Endothelial cell of umbilical vein (primary cell): Measurements from ENCODE around the gene PKNOX2. TPM values are rescaled to one million over a fixed set of nuclear protein-coding genes. Genes with fewer than 3 reads are reported as not detected.

ENCODE experiments used
- BruUV-seq: library from RNA; stranded (reverse); fragments of 400-500 nt; replicated peaks from 2 replicates; lab custom pipeline; 2021; lab: Mats Ljungman, UMichigan
- CTCF ChIA-PET: fragments of 300-600, 350-600 bp; sonication (Branson Sonifier 250); formaldehyde crosslinking; loops from one replicate; lab custom pipeline; 2021; ENCODE audit warnings: antibody characterized with exemption, inconsistent platforms; lab: Charles Lee
- POLR2A ChIA-PET: fragments of 300-600, 350-600 bp; sonication (Branson Sonifier 250); formaldehyde crosslinking; loops from one replicate; lab custom pipeline; 2021; ENCODE audit warnings: antibody characterized with exemption, inconsistent platforms; lab: Charles Lee
- DNase-seq: peaks from one replicate; pipeline ENCODE4 v3.0.0-alpha.2; 2011; ENCODE audit warnings: low read depth, low spot score
- FAIRE-seq: peaks from 2 replicates; lab custom pipeline; 2011; peaks lifted over from hg19 to GRCh38; lab: Jason Lieb, UNC
- H2AFZ ChIP-seq: 2 replicates; pipeline ENCODE4 v1.6.0; 2012; ENCODE audit warnings: low read depth, low read length, control low read depth, inconsistent platforms
- H3K27ac ChIP-seq: 2 replicates; pipeline ENCODE4 v1.5.1; 2011; ENCODE audit warnings: low read depth, mild to moderate bottlenecking, control low read depth, low read length, moderate library complexity; ENCODE audit not compliant: insufficient read depth
- H3K27me3 ChIP-seq, 2 experiments: 2 replicates each; pipeline versions ENCODE4 v1.6.0 to v1.6.1; 2011; ENCODE audit warnings: low read length in 2 of 2, mixed read lengths in 1 of 2; ENCODE audit not compliant: control insufficient read depth in 2 of 2, insufficient read depth in 2 of 2
- H3K36me3 ChIP-seq, 2 experiments: 2 replicates in 1 of 2; 3 replicates in 1 of 2; pipeline ENCODE4 v1.5.1; 2011; ENCODE audit warnings: low read length in 2 of 2, mild to moderate bottlenecking in 1 of 2, moderate library complexity in 1 of 2; ENCODE audit not compliant: control insufficient read depth in 2 of 2, insufficient read depth in 2 of 2; ENCODE audit errors: extremely low read depth in 1 of 2
- H3K4me1 ChIP-seq: 3 replicates; pipeline ENCODE4 v1.5.1; 2011; ENCODE audit warnings: mild to moderate bottlenecking, low read length; ENCODE audit not compliant: control insufficient read depth, insufficient read depth; ENCODE audit errors: extremely low read depth
- H3K4me2 ChIP-seq: 2 replicates; pipeline ENCODE4 v1.6.1; 2011; ENCODE audit warnings: low read length, control low read depth, mixed read lengths; ENCODE audit not compliant: insufficient read depth
- H3K4me3 ChIP-seq, 3 experiments: fragments of 200-600 bp in 1 of 3; sonication (generic), shearing (Covaris generic) in 1 of 3; replicated peaks in 1 of 3; 2 replicates each; pipeline ENCODE4 v1.5.1; 2011 to 2016; ENCODE audit warnings: control low read depth in 3 of 3, low read length in 3 of 3, mild to moderate bottlenecking in 2 of 3, inconsistent platforms in 1 of 3, low read depth in 1 of 3, moderate library complexity in 1 of 3; ENCODE audit not compliant: insufficient read depth in 1 of 3
- H3K79me2 ChIP-seq: 2 replicates; pipeline ENCODE4 v1.6.0; 2012; ENCODE audit warnings: low read length, inconsistent platforms; ENCODE audit not compliant: control insufficient read depth, insufficient read depth
- H3K9ac ChIP-seq: replicated peaks from 2 replicates; pipeline ENCODE3; 2011; ENCODE audit warnings: low read length, control low read depth; ENCODE audit not compliant: insufficient read depth; ENCODE audit errors: extremely low read depth
- H3K9me1 ChIP-seq: replicated peaks from 3 replicates; pipeline ENCODE4 v1.6.0; 2011; ENCODE audit warnings: mild to moderate bottlenecking, low read length; ENCODE audit not compliant: control insufficient read depth, insufficient read depth; ENCODE audit errors: extremely low read depth
- H3K9me3 ChIP-seq: replicated peaks from 2 replicates; pipeline ENCODE4 v1.5.1; 2012; ENCODE audit warnings: low read length, inconsistent platforms; ENCODE audit not compliant: control insufficient read depth, insufficient read depth
- H4K20me1 ChIP-seq: replicated peaks from 2 replicates; pipeline ENCODE3; 2011; ENCODE audit warnings: mild to moderate bottlenecking, low read length; ENCODE audit not compliant: control insufficient read depth, insufficient read depth; ENCODE audit errors: extremely low read depth
- CTCF ChIP-seq, 2 donors: IDR thresholded peaks; 1 replicate in 1 of 2; 2 replicates in 1 of 2; pipeline ENCODE4 v1.5.1; 2011; ENCODE audit warnings: low read length in 2 of 2, mild to moderate bottlenecking in 2 of 2, moderate library complexity in 2 of 2, control low read depth in 1 of 2, inconsistent platforms in 1 of 2, low read depth in 1 of 2; ENCODE audit not compliant: insufficient read depth in 1 of 2; ENCODE audit errors: extremely low read depth in 1 of 2
- FOS ChIP-seq: IDR thresholded peaks from 2 replicates; pipeline ENCODE4 v1.6.1; 2011; ENCODE audit warnings: mild to moderate bottlenecking, low read length, moderate library complexity, borderline replicate concordance; ENCODE audit not compliant: insufficient read depth
- GATA2 ChIP-seq: IDR thresholded peaks from 2 replicates; pipeline ENCODE4 v1.7.0; 2011; ENCODE audit warnings: low read depth, mild to moderate bottlenecking, moderate library complexity, mixed read lengths, low read length; ENCODE audit not compliant: insufficient read length, insufficient read depth
- JUN ChIP-seq: IDR thresholded peaks from 2 replicates; pipeline ENCODE4 v1.6.1; 2011; ENCODE audit warnings: borderline replicate concordance, low read depth; ENCODE audit not compliant: insufficient read length, insufficient read depth
- MYC ChIP-seq: IDR thresholded peaks from one replicate; pipeline ENCODE4 v1.6.1; 2011; ENCODE audit warnings: mild to moderate bottlenecking, low read depth, low read length
- POLR2A ChIP-seq: IDR thresholded peaks from 2 replicates; pipeline ENCODE4 v1.6.1; 2012; ENCODE audit warnings: low read depth, mild to moderate bottlenecking, control low read depth, low read length
- POLR2AphosphoS5 ChIP-seq: IDR thresholded peaks from 2 replicates; pipeline ENCODE4 v1.6.1; 2012; ENCODE audit warnings: low read depth, mild to moderate bottlenecking, control low read depth, low read length, moderate library complexity; ENCODE audit not compliant: insufficient read depth
- dilution Hi-C: fragments of 300-500 bp; cut with MboI; formaldehyde crosslinking; loops from one replicate; pipeline ENCODE4 v1.15.0; 2019; ENCODE audit warnings: low sequenced_read_pairs; ENCODE audit not compliant: extremely low pct_ligation_motif_present
- intact Hi-C: fragments of 100-400 bp; cut with micrococcal nuclease; formaldehyde crosslinking; loops from one replicate; pipeline ENCODE4 v1.10.0; 2022
- polyA plus RNA-seq, 4 experiments: library from polyadenylated mRNA; depleted of rRNA in 3 of 4; stranded (reverse) in 3 of 4; unstranded in 1 of 4; fragments of >200 nt; gene quantifications; 2 replicates each; pipeline versions ENCODE4 v1.2.1 to v1.2.3, GENCODE V29; 2011 to 2012; ENCODE audit warnings: missing spikeins in 1 of 4
- total RNA-seq: library from RNA; stranded (reverse); gene quantifications from 2 replicates; pipeline ENCODE4 v1.2.3, GENCODE V29; 2021
- TF ChIP-seq, protein P1 (sequence below): IDR thresholded peaks from 2 replicates; pipeline ENCODE4 v1.6.1; 2011; ENCODE audit not compliant: insufficient read depth, insufficient read length

PKNOX2 gene
- total and polyA plus RNA-seq, 2 donors (not counting 3 experiments of a cell fraction or from before 2014, with no cell fraction given): 0.11 to 0.91 TPM

DNA sequence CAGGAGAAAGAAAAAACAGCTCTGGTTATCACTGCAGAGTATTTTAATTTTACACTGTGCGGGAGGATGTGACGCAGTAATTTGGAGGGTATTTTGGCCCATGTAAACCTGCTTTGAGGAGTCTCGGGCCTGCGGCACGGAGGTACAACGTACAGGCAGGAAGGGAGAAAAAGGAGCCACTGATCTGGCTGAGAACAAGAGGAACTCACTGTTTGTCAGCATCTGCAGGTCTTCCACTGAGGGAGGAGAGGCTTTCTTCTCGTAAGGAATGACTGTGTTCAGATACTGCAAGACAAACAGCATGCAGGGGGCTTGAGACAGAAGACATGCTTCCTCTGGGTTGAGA, 287.5 kb downstream of the PKNOX2 start:
- FAIRE-seq (no peak), DNase-seq (no peak)
- Histone ChIP-seq H3K27me3 (no peaks in the 10 kb centered on the region), H3K79me2 (no peaks in the 10 kb centered on the region), H3K36me3 (no peaks in the 10 kb centered on the region), H4K20me1 (no peaks in the 10 kb centered on the region), H3K9me1 (no peaks in the 10 kb centered on the region), H3K9me3 (no peaks in the 10 kb centered on the region), H3K9ac (no peak overlapping the region), H3K4me3 (no peak overlapping the region), H2AFZ (peak overlapping the region; percentile 9), H3K4me1 (peaks cover 7% of the 10 kb centered on the region), H3K4me2 (no peak overlapping the region), H3K27ac (no peak overlapping the region)
- ChIA-PET POLR2A (no interaction called here), CTCF (interaction anchor here (0.7 to 2.7 kb wide), 2 partner anchors 11 to 20 kb away, joined by 3 to 13 read pairs; no protein-coding TSS in a partner anchor)
- dilution Hi-C loops: no loop called here
- intact Hi-C loops: no loop called here
- BruUV-seq: no TSS peak
- no peak for TF ChIP-seq FOS
- TF ChIP-seq CTCF (IDR thresholded peaks at IDR 0.05; ENCODE audit: extremely low read depth in 1 of 2, insufficient read depth in 1 of 2, low read depth in 1 of 2, low read length in 2 of 2): no peak
- no peak for TF ChIP-seq GATA2
- no peak for TF ChIP-seq MYC
- no peak for TF ChIP-seq POLR2AphosphoS5
- TF ChIP-seq POLR2A: no peak
- no peak for TF ChIP-seq JUN

- BruUV-seq: no TSS peak
- Histone ChIP-seq H2AFZ (no peak overlapping the region), H3K9me1 (no peaks in the 10 kb centered on the region), H3K9me3 (no peaks in the 10 kb centered on the region), H3K27me3 (no peaks in the 10 kb centered on the region), H3K27ac (no peak overlapping the region), H3K4me1 (peaks cover 7% of the 10 kb centered on the region), H3K9ac (no peak overlapping the region), H4K20me1 (no peaks in the 10 kb centered on the region), H3K36me3 (no peaks in the 10 kb centered on the region), H3K4me2 (no peak overlapping the region), H3K79me2 (no peaks in the 10 kb centered on the region), H3K4me3 (no peak overlapping the region)
- dilution Hi-C loops: no loop called here
- TF ChIP-seq POLR2A: no peak
- no peak for TF ChIP-seq CTCF (IDR thresholded peaks at IDR 0.05; ENCODE audit: extremely low read depth in 1 of 2, insufficient read depth in 1 of 2, low read depth in 1 of 2, low read length in 2 of 2)
- TF ChIP-seq, protein P1, sequence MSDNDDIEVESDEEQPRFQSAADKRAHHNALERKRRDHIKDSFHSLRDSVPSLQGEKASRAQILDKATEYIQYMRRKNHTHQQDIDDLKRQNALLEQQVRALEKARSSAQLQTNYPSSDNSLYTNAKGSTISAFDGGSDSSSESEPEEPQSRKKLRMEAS: no peak
- no peak for TF ChIP-seq FOS
- TF ChIP-seq MYC: no peak
- DNase-seq (no peak), FAIRE-seq (no peak)
- intact Hi-C loops: no loop called here
- POLR2A ChIA-PET: no interaction called here
- CTCF ChIA-PET: interaction anchor here (0.6 to 1.8 kb wide), 7 partner anchors 14 to 1132 kb away, joined by 3 to 10 read pairs (median 5); no protein-coding TSS in a partner anchor
These were observed 289.5 kb downstream of the PKNOX2 start for GRCh38 chr11:125454047-125454446.
